Kidney glomerular epithelial cell (primary cell): ENCODE data around the gene GLOD5.

Experiments
- DNase-seq: peaks from one replicate; lab custom pipeline; 2025; lab: John Stamatoyannopoulos, UW

GLOD5 gene

GRCh38 chrX:48753708-48754228 lies 7.8 kb upstream of the GLOD5 start:
- no peak for DNase-seq

- no peak for DNase-seq
These were observed 7.3 kb upstream of the GLOD5 start for GRCh38 chrX:48754238-48754637.

- DNase-seq: no peak
These were observed 7.7 kb downstream of the GLOD5 start for GRCh38 chrX:48769230-48769629.

GRCh38 chrX:48770296-48770695 lies 8.7 kb downstream of the GLOD5 start:
- no peak for DNase-seq

- DNase-seq: no peak
These were observed 11.1 kb downstream of the GLOD5 start for GRCh38 chrX:48772602-48773001.

- no peak for DNase-seq
These were observed 15.4 kb downstream of the GLOD5 start for GRCh38 chrX:48776818-48777439.

GRCh38 chrX:48779399-48779798 lies 17.9 kb downstream of the GLOD5 start:
- no peak for DNase-seq

GRCh38 chrX:48781705-48782104 lies 20.2 kb downstream of the GLOD5 start:
- no peak for DNase-seq

- no peak for DNase-seq
These were observed 20.7 kb downstream of the GLOD5 start for GRCh38 chrX:48782216-48782615.

GRCh38 chrX:48782795-48783194 lies 21.2 kb downstream of the GLOD5 start:
- no peak for DNase-seq

- DNase-seq: no peak
These were observed 23.2 kb downstream of the GLOD5 start for GRCh38 chrX:48784726-48785125.

- DNase-seq: no peak
These were observed 23.6 kb downstream of the GLOD5 start for GRCh38 chrX:48785186-48785539.

- DNase-seq: no peak
These were observed 24.1 kb downstream of the GLOD5 start for GRCh38 chrX:48785540-48786214.

GRCh38 chrX:48786341-48786800 lies 24.8 kb downstream of the GLOD5 start, which contains the start of gene GATA1:
TSS of gene GATA1 (plus strand) at chrX:48786590. CDS start at chrX:48791110, 4,520 bp downstream.
- no peak for DNase-seq

GRCh38 chrX:48786825-48787504 lies 25.4 kb downstream of the GLOD5 start:
- DNase-seq: no peak

- DNase-seq: no peak
These were observed 26.2 kb downstream of the GLOD5 start for GRCh38 chrX:48787505-48788443.

- no peak for DNase-seq
These were observed 28.0 kb downstream of the GLOD5 start for GRCh38 chrX:48789366-48790220.

GRCh38 chrX:48790477-48790876 lies 28.9 kb downstream of the GLOD5 start:
- no peak for DNase-seq

GRCh38 chrX:48791063-48791820 lies 29.7 kb downstream of the GLOD5 start:
- no peak for DNase-seq

- no peak for DNase-seq
These were observed 30.7 kb downstream of the GLOD5 start for GRCh38 chrX:48792219-48792618.
